ENCODE results near the gene IGSF21.

The IGSF21 gene

GRCh38 chr1:18398791-18399530 is 291.4 kb downstream of the IGSF21 start:
- no peak for DNase-seq (ENCODE audit: low read depth)

GRCh38 chr1:18400347-18401102 is 292.9 kb downstream of the IGSF21 start:
- DNase-seq (ENCODE audit: low read depth), result no peak
- TF ChIP-seq CTCF (IDR thresholded peaks at IDR 0.05; ENCODE audit: insufficient read depth, low read depth, low read length, missing control alignments), result no peak
- H3K4me3 ChIP-seq (ENCODE audit: low read length), result no peak overlapping the region

More at GRCh38 chr1:18398791-18399530, 291.4 kb downstream of the IGSF21 start:
- no peak for TF ChIP-seq CTCF (IDR thresholded peaks at IDR 0.05; ENCODE audit: insufficient read depth, low read depth, low read length, missing control alignments)
- no peak overlapping the region for H3K4me3 ChIP-seq (ENCODE audit: low read length)

GRCh38 chr1:18401921-18402320 is 294.3 kb downstream of the IGSF21 start:
- DNase-seq (ENCODE audit: low read depth), result no peak
- no peak for TF ChIP-seq CTCF (IDR thresholded peaks at IDR 0.05; ENCODE audit: insufficient read depth, low read depth, low read length, missing control alignments)
- H3K4me3 ChIP-seq (ENCODE audit: low read length), result no peak overlapping the region

GRCh38 chr1:18404460-18404859 is 296.9 kb downstream of the IGSF21 start:
- no peak for TF ChIP-seq CTCF (IDR thresholded peaks at IDR 0.05; ENCODE audit: insufficient read depth, low read depth, low read length, missing control alignments)
- DNase-seq (ENCODE audit: low read depth), result no peak
- H3K4me3 ChIP-seq (ENCODE audit: low read length), result no peak overlapping the region

- no peak for DNase-seq (ENCODE audit: low read depth)
- TF ChIP-seq CTCF (IDR thresholded peaks at IDR 0.05; ENCODE audit: insufficient read depth, low read depth, low read length, missing control alignments), result no peak
- H3K4me3 ChIP-seq (ENCODE audit: low read length), result no peak overlapping the region
These were observed 299.8 kb downstream of the IGSF21 start for GRCh38 chr1:18407166-18408045.

GRCh38 chr1:18408656-18409370 is 301.2 kb downstream of the IGSF21 start:
- DNase-seq (ENCODE audit: low read depth), result no peak
- TF ChIP-seq CTCF (IDR thresholded peaks at IDR 0.05; ENCODE audit: insufficient read depth, low read depth, low read length, missing control alignments), result no peak
- no peak overlapping the region for H3K4me3 ChIP-seq (ENCODE audit: low read length)

All from epithelial cell of esophagus (primary cell).